Frontal cortex (tissue), 4 donors: ENCODE results near the gene TRIM71. TPM values are rescaled to one million over a fixed set of nuclear protein-coding genes. Genes with fewer than 3 reads are reported as not detected.
A peak's percentile ranks its signal among the peaks of the same experiment; 100 is the strongest.
"Not testable (repeated sequence)": the region's sequence is repeated elsewhere in the genome, so short reads cannot be mapped to it uniquely, and the experiment has no call there.

Source experiments
- DNase-seq, 2 donors: peaks; one replicate each; pipeline ENCODE4 v3.0.0; 2012; ENCODE audit warnings: low spot score in 2 of 2
- FAIRE-seq: peaks from 2 replicates; lab custom pipeline; 2012; peaks lifted over from hg19 to GRCh38; lab: Jason Lieb, UNC
- total RNA-seq: library from RNA; depleted of rRNA; stranded (reverse); fragments of >200 nt; gene quantifications from one replicate; pipeline ENCODE4 v1.2.3, GENCODE V29; 2014
- donor health status: control.
- donor health status: control.
- donor health status: control.

Gene TRIM71
- 2.9 TPM for total RNA-seq

DNA sequence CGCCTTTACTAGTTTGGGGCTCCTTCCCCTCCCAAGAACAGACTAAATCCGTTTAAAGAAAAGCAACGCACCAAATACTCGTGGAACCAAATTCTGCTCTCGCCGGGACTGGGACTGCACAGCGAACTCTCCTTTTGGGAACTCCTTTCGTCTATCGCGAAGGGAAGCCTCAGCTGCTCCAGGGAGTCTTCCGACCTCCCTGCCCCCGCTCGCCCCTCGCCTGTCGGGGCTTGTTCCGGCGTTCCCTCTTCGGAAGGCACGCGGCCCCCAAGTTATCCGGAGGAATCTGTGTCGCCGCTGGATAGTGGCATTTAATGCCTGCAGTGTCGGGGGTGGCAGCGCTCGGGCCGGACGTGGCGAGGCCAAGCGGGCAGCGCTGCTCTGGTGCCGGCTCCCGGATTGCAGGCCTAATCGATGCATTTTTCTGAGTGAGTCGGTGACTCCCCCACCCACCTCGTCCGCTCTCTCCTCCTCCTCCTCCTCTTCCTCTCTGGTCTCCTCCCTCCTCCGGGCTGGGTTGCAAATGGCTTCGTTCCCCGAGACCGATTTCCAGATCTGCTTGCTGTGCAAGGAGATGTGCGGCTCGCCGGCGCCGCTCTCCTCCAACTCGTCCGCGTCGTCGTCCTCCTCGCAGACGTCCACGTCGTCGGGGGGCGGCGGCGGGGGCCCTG lies at the start of gene TRIM71:
TRIM71 (plus strand) TSS at position 440 of the 671 bp plus-strand sequence; CDS start at position 524, 84 bp downstream.
- FAIRE-seq = no peak
- DNase-seq = peak in 1 of 2 donors; percentile 29

DNA sequence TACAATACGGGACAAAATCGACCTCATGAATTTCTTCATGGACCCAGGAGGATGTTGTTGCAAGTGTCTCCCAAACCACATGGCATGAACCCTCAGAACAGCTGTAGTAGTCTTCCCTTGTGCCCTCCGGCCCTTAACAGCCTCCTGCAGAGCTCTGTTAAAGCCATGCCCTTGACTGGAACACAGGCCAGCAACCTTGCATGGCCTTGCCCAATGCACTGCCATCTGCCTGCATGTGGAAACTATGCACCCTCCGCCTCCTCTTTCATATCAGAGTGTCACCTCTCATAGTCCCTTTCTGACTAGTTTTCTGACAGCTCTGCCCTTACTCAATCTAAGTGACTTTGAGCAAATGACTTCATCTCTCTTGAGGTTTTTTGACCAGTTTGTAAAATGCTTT lies 39.4 kb upstream of the TRIM71 start:
- no peak for DNase-seq

DNA sequence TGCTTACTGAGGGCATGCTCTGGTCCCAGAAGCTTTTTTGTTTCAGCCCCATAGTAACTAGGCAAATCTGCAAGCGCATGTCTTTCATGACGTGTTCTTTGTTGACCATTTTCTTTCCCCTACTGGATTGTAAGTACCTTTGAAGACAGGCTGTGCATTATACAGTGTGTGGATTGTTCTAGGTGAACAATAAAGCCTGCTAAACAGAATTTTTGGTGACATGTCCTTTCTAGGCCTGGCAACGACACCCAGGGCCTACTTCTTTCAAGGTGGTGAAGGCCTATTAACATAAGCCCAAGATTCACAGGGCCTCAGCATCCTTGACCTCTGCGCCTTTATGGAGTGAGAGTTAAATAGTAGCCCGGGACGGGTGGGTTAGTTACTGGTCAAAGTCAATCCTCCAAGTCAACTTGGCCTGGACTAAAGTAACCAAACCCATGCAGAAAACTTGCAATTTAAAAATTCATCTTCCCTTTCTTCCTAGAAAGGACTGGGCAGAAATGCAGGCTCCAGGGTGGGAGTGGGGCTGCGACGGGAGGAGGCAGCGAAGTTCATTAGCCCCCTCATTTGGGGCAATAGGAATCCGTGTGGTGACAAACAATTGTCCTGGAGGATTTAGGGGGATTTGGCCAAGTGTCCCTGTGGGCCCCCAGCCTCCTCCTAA lies 37.6 kb upstream of the TRIM71 start:
- no peak for DNase-seq
- no peak for FAIRE-seq

More for the DNA sequence above, 39.4 kb upstream of the TRIM71 start:
- FAIRE-seq = no peak

DNA sequence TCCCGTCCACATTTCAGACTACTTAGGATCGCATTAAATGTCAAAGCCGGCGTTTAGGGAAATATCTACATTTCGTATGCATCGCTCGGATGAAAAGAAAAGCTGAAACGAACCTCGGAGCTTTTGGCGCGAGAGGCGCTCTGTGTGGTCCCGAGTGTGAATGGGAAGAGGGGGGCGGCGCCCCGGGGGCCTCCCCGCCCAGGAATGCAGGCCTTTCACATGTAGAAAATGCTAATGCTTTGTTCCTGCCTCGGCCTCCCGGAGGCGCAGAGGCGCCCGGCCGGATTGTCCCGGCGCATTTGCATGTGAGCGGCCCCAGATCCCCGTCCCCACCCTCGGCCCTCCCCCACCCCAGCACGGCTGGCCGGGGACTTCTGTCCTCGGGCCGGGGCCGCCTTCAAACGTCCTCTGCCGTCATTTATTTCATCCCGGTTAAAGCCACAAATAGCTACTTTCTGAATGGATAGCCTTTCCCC lies 37.0 kb upstream of the TRIM71 start:
- FAIRE-seq (no peak), DNase-seq (peak in 1 of 2 donors; percentile 13)

DNA sequence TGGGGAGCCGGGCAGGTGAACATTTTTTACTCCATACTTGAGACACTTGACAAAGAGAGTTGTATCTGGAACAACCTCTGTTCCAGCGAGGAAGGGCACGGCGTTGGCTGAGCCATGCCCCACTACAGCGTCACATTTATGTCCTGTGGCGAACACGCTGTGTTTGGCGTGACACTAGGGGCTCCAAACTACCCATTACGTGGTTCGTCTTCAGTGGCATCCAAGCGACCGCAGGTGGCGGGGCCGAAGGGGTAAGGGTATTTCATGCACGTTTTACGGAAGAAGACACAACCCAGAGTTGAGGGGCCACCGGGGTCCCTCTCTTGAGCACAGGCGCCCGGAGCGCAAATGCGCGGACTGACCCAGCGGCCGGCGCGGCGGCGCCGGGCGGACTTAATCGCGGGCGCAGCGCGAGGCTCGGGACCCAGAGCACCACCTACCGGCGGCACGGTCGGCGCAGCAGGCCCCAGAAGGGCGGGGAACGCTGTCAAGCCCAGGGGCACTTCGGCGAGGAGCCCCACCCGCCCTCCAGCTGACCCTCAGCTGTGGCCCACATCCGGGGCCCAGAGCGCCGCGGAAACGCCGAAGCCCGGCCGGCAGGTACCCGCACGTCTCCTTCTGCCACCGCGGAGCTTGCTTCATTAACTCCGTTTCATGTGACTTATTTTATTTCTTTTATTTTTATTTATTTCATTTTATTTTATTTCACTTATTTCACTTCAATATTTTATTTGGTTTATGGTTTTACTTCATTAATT lies 36.4 kb upstream of the TRIM71 start:
- DNase-seq (peak; percentile 56 to 73), FAIRE-seq (no peak)

DNA sequence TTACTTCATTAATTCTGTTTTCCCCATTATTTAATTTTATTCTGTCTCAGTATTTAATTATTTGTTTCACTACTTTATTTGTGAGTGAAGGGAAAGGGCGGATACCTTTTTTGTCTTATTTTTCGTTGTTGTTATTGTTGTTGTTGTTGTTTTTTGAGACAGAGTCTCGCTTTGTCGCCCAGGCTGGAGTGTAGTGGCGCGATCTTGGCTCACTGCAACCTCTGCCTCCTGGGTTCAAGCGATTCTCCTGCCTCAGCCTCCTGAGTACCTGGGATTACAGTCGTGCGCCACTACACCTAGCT lies 35.9 kb upstream of the TRIM71 start:
- FAIRE-seq = not testable (repeated sequence)

DNA sequence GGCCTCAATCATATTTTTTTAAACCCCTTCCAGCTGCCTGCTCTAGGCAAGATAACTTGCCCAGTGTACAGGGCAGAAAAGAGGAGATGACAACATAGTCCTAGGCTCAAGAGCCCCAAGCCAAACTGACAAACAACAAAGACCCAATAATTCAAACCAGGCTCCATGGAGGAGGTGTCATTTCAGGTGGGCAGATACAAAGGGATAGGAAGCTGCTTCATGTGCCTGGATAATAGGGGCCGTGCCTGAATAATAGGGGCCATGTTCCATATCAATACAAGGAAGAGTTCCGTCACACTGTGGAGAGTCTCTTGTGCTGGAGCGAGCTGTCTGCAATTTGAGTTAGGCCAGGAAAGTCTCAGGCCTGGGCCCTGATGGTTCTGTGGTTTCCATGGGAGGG lies 35.4 kb upstream of the TRIM71 start:
- DNase-seq (no peak), FAIRE-seq (no peak)

More for the DNA sequence above, 35.9 kb upstream of the TRIM71 start:
- DNase-seq = not testable (repeated sequence)

DNA sequence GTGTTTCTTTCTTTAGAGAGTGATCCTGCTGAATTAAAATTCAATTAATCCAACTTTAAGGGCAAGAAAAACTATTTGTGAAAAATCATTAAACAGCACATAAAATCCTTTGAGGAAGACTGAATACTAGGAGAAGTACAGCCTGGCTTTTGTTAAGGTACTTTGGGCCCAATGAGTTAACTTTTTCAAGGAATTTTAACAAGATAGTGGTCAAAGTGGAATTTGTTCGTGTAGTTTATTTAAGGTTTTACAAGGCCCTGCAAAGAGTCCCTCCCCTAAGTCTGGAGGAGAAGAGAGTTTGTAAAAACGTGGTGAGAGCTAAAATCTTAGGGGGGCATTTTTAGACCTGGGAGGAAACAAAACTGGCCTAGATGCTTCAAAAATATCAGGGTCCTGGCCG lies 26.0 kb upstream of the TRIM71 start:
- no peak for DNase-seq
- FAIRE-seq = no peak

DNA sequence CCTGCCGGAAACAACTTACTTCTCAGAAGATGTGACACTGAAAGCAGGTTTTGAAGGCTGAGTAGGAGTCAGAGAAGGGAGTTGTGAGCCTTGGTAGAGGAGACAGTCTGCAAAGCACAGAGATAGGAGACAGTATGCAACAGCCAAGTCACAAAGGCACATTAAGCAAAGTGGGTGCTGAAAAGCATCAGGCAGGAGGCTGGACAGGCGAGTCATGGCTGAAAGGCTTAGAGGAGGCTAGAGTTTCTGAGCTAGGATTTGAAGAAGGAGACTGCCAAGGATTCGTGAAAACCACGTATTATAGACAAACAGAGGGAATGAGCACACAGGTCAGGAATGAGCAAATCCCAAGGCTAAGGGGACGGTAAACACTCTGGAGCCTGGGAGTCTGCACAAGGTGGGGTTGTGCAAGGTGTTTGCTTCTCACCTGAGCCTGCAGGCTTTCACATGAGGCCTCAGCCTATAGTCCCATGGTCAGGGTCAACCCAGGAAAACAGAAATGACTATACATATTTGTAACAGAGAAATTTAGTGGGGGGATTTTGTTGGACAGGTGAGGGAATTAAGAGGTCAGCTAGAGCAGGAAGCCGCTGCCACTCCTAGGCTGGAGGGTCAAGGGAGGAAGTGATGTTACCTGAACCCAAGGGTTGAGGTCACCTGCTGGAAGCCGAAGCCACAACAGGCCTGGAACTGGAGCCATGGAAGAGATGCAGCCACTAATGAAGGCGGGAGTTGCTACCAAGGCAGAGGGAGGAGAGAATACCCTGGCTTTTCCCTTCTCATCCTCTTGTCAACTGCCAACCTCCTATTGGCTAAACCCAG lies 23.1 kb upstream of the TRIM71 start:
- no peak for FAIRE-seq
- no peak for DNase-seq

DNA sequence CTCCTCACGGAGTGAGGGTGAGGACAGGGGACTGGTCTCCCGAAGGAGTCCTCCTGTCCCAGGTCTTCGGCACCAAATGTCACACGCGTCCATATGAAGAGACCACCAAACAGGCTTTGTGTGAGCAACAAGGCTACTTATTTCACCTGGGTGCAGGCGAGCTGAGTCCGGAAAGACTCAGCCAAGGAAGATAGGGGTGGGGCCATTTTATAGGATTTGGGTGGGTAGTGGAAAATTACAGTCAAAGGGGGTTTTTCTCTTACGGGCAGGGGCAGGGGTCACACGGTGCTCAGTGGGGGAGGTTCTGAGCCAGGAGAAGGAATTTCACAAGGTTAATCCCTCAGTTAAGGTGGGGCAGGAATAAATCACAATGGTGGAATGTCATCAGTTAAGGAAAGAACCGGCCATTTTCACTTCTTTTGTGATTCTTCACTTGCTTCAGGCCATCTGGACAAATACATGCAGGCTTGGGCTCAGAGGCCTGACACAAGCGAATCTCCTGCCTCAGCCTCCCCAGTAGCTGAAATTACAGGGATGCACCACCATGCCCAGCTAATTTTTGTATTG lies 21.3 kb upstream of the TRIM71 start:
- FAIRE-seq, DNase-seq: not testable (repeated sequence)

DNA sequence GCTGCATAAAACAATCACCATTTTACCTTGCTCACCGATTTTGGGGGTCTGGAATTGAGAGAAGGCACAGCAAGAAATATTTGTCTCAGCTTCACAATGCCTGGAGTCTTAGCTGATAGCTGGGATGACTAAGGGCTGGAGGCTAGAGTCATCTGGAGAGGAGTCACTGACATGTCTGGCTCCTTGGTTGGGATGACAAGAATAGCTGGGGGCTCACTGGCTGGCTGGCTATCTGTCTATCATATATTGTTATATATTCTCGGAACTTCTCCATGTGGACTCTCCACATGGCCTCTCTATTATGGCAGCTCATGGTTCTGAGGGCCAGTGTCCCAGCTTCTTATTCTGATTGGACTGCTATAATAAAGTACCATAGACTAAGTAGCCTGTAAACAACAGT lies 20.0 kb upstream of the TRIM71 start:
- DNase-seq (no peak), FAIRE-seq (no peak)

DNA sequence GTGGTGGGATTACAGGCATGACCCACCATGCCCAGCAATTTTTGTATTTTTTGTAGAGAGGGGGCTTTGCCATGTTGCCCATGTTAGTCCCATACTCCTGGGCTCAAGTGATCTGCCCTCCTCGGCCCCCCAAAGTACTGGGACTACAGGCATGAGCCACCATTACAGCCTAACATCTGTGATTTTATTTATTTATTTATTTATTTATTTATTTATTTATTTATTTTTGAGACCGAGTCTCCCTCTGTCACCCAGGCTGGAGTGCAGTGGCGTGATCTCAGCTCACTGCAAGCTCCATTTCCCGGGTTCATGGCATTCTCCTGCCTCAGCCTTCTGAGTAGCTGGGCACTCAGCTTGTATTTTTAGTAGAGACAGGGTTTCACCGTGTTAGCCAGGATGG lies 16.4 kb upstream of the TRIM71 start:
- not testable (repeated sequence) for FAIRE-seq

DNA sequence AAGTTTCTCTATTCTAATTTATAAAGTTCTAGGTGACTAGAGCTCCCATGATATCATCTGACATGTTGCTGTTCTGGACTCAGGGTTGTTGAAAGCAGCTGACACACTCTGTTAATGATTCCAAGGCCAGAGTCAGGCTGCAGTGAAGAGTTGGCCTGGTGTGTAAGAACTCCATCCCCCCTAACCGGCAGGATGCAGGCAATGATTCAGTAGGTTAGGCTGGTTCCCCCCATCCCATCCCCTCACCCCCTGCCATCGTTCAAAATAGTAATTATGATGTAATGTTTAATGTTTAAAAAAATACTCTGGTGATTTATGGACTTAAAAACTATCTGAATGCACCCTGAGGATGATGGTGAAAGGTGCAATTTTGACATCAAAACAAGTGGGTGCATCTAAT lies 4.6 kb upstream of the TRIM71 start:
- no peak for DNase-seq
- no peak for FAIRE-seq

More for the DNA sequence above, 16.4 kb upstream of the TRIM71 start:
- DNase-seq = not testable (repeated sequence)

DNA sequence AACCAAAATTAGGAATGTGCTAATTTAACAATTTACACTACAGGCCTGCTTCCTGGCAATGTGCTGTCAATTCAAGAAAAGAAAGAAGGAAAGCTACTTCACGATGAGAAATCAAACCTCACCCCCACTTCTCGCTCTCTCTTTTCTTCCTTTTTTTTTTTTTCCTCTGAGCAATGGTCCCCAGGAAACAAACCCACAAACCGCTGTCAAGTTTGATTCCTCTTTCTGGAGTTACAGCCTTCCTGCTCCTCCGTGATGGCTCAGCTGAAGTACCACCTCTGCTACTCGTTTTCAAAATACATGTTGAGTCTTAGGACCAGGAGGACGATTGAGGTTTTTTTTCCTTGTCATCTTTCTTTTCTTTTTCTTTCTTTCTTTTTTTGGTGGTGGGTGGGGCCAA lies 3.4 kb upstream of the TRIM71 start:
- peak in 1 of 2 donors; percentile 18 for DNase-seq
- no peak for FAIRE-seq

DNA sequence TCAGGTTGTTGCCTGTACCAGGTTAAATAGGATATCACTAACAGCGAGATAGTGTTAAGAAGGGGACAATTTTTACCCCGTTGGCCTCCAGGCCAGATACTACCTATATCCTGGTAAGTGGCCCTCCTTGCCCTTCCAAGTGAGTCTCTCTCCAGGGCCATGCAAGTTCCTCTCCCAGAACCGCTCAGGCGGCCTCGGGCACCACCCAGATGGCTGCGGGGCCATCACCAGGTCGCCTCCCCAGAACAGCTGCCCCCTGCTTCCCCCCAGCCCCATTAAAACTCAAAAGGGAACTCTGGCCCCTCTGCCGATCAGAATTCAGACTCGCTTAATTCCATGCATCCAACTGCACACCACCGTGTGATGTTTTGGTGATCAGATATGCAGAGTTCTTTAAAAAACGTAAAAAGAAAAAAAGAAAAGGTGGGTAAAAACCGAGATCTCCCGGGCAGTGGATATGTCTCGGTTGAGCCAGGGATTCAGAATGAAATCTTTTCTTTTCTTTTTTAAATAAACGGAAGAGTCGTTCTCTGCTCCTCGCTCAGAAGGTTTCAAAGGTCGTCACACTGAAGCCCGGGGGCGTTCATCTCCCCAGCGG lies 1.9 kb upstream of the TRIM71 start:
- DNase-seq = peak in 1 of 2 donors; percentile 16
- no peak for FAIRE-seq

DNA sequence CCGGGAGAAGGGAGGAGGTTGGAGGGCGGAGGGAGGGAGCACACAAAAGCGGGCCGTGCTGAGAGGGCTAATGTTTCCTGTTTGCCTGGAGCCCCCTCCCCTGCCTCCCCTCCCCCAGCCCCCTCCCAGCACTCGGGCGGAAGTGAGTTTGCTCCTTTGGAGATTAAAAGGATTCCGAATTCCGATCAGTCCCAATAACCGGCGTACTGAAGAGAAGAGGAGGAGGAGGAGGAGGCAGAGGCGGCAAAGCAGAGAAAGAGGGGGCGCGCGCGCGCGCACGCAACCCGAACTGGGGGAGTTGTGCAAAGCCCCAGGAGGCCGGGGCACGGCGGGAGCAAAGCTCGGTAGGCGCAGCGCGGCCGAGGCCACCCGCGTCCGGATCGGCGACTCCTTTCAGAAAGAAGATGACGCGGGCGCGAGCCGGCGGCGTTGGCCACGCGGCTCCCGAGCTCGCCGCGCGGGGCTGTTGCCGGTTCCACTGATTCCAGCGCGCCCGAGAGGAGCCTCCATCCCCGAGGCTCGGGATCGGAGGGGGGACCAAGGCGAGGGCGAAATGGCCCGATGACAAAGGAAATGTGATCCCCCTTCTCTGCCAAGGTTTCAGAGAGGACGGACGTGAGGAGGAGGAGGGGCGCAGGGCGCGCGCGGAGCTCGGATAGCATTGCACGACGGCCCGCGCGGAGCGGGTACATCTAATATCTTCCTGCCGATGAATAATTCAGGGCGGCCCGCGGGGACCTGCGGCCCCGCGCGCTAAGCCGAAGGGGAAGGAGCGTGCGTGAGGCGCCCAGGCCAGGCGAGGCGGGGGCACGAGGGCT lies 1.1 kb upstream of the TRIM71 start:
- peak; percentile 44 to 56 for DNase-seq
- no peak for FAIRE-seq

DNA sequence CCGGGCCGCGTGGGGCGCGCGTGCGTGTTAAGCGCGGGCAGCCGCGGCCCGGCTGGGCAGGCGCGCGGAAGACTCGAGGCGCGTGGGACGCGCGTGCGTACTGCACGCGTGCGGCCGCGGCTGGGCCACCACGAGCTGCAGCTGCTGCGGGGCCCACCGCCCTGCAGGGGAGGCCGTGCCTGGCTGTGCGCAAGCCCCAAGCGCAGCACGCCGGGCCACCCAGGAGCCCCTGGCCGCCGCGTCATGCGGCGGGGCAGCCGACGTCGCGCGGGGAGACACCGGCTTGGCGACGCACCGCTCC lies 590 bp upstream of the TRIM71 start:
- peak in 1 of 2 donors; percentile 50 for DNase-seq
- no peak for FAIRE-seq

DNA sequence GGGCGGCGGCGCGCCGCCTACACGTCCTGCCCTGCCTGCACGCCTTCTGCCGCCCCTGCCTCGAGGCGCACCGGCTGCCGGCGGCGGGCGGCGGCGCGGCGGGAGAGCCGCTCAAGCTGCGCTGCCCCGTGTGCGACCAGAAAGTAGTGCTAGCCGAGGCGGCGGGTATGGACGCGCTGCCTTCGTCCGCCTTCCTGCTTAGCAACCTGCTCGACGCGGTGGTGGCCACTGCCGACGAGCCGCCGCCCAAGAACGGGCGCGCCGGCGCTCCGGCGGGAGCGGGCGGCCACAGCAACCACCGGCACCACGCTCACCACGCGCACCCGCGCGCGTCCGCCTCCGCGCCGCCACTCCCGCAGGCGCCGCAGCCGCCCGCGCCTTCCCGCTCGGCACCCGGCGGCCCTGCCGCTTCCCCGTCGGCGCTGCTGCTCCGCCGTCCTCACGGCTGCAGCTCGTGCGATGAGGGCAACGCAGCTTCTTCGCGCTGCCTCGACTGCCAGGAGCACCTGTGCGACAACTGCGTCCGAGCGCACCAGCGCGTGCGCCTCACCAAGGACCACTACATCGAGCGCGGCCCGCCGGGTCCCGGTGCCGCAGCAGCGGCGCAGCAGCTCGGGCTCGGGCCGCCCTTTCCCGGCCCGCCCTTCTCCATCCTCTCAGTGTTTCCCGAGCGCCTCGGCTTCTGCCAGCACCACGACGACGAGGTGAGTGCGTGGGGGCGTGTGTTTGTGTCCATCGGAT lies 602 bp downstream of the TRIM71 start:
- DNase-seq = peak in 1 of 2 donors; percentile 22

More for the DNA sequence above, 602 bp downstream of the TRIM71 start:
- no peak for FAIRE-seq
